ENCODE data around the gene FAM83G.
"Not testable (repeated sequence)": the region's sequence is repeated elsewhere in the genome, so short reads cannot be mapped to it uniquely, and the experiment has no call there.

Gene FAM83G

DNA sequence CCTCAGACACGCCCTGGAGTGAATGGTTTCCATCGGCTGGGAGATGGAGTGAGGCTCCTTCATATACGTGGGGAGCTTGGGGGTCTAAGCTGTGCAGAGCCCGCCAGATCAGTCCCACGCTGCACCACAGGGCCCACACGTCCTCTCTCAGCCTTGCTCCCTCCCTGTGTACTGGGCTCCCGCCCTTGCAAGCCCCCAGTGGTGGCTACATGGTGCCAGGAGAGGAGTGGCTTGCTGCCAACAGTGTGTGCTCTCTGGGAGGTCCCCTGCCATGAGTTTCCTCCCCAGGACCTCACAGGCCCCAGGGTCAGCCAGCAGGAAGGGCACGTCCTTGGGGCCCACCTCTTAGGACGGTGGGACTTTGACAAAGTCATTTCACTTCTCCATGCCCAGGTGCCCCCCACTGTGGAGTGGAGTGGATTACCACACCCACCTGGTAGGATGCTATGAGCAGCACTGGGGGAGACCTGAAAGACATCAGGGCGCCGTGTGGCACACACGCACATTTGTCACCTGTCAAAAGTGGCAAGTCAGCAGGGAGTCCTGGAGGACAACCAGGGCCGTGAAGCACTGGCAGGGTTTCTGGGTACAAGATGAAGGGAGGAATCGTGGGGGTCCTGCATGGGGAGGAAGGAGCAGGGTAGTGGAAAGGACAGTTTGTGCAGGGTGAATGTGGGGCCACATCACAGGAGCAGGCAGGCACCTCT, 38.9 kb downstream of the FAM83G start:
- DNase-seq: no peak

DNA sequence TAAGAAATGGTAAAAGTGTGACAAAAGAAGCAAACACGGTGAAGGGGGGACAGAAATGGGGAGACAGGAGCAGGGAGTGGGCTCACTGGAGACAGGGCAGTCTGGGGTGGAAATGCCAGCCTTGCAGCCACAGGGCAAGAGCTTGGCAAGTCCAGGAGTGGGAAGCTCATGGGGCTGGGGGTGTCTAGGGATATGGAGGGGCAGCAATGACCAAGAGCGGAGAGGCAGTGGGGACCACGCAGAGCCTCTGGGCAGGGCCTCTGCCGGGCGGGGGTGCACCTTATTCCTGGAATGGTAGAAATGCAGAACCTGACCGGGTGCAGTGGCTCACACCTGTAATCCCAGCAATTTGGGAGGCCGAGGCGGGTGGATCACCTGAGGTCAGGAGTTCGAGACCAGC, 40.0 kb downstream of the FAM83G start:
- DNase-seq: no peak

DNA sequence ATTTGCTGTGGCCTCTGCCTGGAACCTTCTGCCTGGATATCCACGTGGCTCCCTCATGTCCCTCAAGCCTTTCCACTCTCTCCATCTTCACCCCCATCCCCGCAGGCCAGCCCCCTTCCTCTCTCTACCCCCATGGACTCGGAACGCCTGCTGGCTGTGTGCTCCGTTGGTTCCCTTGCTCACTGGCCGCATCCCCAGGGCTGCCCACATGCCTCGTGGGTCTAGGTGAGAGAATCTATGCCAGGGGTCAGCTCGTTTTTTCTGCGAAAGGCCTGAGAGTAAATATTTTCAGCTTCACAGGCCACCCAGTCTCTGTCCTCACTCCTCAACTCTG, 40.6 kb downstream of the FAM83G start:
- DNase-seq: no peak

DNA sequence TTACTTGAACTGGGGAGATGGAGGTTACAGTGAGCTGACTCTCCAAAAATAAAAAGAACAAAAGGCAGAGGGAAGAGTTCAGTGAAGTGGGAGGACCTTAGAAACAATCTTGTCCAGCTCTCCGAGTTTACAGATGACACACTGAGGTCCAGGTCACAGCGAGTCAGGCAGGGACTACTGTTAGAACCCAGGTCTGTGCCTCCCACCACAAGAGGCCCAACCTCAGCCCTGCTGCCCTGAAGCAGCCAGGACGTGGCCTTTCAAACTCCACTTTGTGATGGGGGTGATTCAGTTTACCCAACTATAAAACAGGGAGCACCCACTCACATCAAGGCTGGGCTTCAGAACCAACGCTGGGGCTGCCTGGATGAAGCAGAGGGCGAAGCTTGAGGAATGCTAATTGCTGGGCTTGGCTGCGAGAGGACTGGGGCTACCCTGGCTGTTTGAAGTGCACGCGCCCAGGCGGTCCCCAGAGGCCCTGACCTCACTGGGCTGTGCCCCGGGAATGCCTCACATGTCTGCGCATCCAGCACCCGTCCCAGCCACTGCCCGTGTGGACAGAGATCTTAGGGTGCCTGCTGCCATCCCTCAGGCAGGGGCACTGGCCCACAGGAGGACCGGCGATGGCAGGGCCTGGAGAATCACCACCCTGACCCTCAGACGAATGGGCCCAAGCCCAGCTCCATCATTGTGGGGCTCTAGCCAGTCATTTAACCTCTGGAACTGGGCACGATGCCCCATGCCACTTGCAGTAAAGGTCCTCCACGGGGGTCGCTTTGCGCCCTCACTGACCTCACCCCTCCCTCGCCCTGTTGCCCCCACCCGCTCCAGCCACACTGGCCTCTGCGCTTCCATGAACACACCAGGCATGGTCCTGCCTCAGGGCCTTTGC, 41.2 kb downstream of the FAM83G start:
- no peak for DNase-seq

DNA sequence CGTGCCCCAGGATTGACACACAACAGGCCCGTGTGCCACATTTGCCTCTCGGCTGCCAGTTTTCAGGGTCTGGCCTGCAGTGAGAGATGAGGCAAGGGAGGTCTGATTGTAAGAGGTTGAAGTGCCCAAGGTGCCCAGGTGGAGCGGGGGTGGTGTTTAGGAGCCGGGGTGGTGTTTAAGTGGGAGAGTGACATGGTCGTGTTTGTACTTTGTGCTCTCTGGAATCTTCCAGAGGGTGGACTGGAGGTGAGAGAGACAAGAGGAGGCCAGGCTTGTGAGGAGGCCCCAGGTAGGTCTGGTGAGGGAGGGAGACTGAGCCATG, 42.1 kb downstream of the FAM83G start:
- no peak for DNase-seq

DNA sequence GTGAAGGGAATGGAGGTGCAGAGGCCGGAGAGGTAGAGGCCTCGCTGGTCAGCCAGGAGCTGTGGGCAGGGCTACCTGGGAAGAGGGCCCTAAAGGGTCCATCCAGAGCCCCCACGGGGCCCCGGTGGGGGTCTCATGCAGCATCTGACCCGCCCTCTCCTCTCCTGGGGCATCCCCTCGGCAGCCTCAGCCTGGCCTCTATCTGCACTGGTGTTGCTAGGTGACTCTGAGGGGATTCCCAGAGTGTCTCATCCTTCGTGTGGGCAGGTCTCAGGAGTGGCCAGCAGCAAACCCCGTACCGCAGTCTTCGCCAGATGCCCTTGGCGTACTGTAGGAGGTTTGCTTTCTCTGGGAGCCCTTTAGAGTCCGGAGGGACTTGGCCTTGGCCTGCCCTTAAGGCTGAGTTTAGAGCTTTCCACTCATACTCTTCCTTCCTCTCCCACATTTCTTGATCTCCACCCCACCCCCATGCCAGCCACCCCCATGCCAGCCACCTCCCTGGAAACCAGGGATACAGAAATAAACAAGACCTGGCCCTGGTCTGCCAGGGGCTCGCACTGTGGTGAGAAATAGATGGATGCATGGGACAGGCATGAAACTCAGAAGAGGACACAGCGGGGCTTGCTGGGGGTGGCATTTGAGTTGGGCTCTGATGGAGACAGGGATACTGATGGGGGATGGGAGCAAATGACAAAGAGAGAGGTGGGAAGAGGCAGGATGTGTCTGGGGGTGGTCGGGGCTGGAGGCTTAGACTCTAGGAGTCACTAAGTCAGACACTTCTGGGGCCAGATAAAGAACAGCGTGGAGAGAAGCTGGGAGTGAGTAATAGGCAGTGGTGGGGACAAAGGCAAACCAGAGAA, 42.7 kb downstream of the FAM83G start:
- DNase-seq: no peak

DNA sequence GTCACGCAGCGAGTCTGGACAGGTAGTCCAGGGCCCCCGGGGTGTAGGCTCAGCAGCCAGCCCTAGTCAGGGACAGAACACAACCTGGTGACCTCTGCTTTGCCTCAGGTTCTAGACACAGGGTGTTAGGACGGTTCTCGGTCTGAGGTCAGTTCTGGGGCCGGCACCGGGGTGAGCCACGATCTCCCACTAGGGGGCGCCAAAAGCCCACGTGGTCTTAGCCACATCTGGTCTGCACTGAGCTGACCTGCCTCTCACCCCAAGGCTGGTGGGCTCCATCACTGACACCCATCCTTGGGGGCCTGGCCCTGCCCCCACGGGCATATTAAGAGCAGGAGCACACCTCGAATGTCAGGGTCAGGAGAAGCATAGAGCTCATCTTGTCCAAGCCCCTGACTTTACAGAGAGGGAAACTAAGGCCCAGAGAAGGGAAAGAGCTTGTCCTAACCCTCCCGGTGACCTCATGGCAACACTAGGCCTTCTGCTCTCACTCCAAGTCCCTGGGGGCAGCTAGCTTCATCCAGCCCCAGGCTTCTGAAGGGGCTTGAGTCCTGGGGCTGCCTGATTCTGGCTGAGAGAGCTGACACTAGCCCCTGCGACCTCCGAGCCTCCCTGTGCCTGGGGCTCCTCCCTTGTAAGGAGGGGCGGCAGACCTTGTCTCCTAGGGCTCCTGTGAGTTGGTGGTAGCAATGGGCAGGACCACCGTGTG, 43.6 kb downstream of the FAM83G start:
- DNase-seq: peak; percentile 83

DNA sequence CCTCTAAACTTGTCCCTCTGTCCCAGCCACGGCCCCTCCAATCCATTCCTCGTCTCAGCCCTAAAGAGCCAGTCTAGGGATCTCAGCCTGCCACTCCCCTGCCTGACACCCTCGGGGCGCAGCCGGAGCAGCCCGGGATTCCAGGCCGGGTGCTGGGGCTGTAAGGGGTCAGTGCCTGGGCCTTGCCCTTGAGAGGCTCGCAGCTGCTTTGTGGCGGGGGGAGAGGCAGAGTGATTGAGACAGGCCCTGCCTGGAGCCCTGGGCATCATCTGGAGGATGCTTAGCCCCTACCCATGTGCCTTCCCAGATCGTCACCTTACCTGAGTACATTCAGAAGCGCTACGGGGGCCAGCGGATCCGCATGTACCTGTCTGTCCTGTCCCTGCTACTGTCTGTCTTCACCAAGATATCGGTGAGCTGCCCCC, 44.3 kb downstream of the FAM83G start:
- no peak for DNase-seq

DNA sequence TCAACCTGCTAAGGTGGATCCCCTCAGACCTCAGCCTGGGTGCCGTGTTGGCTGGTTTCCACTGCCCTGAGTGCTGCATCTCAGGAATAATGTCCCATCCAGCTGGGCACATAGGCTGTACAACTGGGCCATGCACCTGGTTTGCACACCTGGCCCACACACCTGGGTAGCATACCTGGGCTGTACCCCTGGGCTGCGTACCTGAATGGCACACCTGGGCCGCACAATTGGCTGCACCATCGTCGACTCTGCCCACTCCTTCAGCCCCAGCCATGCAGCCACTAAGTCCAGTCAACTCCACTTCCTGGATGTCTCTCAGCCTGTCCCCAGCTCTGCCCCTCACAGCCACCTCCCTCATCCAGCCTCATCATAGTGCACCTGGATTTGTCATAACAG, 44.7 kb downstream of the FAM83G start:
- DNase-seq: no peak

DNA sequence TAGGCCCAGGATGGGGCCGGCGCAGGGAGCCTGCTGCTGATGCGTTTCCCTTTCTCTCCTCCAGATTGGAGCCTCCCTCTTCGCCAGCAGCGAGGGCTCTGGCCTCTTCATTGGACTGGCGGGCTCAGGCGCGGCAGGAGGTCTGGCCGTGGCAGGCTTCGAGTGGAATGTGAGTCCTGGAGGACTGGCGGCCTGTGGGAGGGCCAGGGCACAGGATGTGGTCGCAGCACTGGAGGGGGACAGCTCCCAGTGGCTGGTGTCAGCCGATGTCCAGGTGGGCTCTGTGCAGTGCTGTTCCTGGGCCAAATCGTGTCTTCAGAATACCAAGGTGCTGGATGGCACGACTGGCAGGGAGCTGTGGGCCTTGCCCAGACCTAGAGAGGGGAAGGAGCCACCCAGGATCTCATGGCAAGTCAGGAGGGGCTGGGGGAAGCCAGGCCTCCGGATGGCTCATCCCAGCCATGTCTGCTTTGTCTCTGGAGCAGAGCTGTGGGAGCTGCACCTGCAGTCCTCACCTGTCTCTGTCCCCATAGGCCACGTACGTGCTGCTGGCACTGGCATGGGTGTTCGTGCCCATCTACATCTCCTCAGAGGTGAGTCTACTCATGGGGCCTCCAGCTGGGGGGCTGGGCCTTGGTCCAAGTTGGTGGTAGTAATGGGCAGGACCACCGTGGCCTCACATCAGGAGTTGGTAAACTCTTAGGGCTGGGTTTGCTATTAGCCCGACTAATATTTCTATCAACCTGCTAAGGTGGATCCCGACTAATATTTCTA, 45.3 kb downstream of the FAM83G start:
- no peak for DNase-seq

DNA sequence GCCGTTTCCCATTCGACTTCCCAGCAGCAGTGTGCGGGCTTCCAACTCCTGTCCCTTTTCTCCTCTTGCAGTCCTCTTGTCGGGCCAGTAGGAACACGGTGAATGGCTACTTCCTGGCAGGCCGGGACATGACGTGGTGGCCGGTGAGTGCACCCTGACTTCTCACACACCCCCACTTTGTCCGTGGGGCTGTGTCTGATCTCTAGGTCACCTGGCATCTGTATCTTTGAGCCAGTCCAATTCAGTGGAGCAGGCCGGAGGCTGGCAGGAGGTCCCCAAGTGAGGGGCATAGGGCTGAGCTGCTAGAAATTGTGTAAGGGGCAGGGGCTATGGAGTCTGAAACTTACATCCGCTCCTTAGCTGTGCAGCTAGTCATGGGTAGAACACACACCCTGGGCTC, 46.0 kb downstream of the FAM83G start:
- DNase-seq: no peak

DNA sequence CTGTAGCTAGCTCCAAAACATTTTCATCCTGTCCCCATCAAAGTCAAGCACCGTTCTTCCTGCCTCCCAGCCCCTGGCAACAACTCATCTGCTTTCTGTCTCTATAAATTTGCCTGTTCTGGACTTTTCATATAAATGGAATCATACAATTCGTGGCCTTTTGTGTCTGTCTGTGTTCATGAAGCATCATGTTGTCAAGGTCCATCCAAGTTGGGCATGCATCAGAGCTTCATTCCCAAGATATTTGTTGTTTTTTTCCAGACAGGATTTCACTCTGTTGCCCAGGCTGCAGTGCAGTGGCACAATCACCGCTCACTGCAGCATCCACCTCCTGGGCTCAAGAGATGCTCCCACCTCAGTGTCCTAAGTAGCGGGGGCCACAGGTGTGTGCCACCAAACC, 46.7 kb downstream of the FAM83G start:
- DNase-seq: no peak

DNA sequence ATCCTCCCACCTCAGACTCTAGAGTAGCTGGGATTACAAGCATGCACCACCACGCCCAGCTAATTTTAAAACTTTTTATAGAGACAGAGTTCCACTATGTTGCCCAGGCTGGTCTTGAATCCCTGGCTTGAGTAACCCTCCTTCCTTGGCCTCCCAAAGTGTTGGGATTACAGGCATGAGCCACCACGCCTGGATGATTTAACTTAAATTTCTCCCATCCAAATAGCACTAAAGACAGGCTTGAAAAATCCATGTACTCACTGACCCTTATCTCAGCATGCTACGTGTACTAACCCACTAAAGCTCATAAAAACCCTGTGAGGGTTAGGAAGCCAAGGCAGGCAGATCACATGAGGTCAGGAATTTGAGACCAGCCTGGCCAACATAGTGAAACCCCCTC, 48.0 kb downstream of the FAM83G start:
- no peak for DNase-seq

DNA sequence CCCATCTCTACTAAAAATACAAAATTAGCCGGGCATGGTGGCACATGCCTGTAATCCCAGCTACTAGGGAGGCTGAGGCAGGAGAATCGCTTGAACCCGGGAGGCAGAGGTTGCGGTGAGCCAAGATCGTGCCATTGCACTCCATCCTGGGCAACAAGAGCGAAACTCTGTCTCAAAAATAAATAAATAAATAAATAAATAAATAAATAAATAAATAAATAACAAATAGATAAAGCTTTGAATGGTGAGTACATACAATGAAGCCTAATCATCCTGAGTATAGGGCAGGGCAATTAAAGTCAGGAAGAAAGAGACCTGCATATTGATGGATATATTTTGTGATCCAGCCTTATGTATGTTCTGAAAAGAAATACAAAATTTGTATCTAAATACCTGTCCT, 48.5 kb downstream of the FAM83G start:
- DNase-seq: not testable (repeated sequence)

DNA sequence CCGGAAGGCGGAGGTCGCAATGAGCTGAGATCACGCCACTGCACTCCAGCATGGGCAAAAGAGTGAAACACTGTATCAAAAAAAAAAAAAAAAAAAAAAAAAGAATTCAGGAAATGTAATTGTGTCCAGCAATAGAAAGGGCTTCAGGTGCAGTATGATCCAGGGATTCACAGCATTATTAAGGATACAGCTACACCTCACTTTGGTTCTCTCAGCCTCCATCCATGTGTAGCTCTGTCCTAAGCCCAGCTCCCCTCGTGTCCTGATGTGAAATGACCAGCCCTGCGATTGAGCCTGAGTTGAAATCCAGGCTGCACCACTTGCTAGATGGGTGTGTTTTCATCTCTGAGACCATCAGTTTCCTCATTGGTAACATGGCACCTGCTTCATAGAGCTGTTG, 49.6 kb downstream of the FAM83G start:
- DNase-seq: no peak

DNA sequence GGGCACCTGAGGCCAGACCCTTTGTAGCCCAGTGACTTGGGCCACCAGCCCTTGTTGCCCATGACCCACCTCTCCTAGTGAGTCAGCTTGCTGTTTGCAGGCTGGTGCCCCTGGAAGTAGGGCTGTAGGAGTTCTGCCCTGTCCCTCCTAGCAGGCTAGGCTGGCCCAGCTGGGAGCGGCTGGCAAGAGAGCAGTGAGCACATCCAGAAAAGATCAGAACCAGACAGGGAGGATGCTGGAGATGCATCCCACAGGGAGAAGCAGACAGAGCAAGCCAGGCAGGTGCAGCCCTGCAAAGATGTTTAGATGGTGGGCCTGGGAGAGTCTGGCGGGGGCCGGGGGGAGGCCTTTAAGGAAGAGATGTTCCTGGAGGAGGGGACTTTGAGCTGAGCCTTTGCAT, 50.2 kb downstream of the FAM83G start:
- DNase-seq: no peak

DNA sequence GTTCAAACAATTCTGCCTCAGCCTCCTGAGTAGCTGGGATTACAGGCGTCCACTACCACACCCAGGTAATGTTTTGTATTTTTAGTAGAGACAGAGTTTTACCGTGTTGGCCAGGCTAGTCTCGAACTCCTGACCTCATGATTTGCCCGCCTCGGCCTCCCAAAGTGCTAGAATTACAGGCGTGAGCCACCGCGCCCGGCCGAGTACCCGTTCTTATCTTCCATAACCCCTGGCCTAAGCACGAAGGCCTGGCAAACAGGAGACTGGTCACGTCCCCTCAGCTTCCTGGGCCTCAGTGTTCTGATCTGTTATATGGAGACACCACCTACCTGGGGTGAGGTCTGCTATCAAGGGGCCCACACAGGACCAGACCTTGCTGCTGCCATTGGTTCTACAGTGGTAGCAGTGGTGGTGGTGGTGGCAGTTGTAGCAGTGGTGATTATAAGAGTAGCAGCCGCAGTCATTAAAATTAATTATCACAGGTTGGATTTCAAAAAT, 51.3 kb downstream of the FAM83G start:
- DNase-seq: no peak

DNA sequence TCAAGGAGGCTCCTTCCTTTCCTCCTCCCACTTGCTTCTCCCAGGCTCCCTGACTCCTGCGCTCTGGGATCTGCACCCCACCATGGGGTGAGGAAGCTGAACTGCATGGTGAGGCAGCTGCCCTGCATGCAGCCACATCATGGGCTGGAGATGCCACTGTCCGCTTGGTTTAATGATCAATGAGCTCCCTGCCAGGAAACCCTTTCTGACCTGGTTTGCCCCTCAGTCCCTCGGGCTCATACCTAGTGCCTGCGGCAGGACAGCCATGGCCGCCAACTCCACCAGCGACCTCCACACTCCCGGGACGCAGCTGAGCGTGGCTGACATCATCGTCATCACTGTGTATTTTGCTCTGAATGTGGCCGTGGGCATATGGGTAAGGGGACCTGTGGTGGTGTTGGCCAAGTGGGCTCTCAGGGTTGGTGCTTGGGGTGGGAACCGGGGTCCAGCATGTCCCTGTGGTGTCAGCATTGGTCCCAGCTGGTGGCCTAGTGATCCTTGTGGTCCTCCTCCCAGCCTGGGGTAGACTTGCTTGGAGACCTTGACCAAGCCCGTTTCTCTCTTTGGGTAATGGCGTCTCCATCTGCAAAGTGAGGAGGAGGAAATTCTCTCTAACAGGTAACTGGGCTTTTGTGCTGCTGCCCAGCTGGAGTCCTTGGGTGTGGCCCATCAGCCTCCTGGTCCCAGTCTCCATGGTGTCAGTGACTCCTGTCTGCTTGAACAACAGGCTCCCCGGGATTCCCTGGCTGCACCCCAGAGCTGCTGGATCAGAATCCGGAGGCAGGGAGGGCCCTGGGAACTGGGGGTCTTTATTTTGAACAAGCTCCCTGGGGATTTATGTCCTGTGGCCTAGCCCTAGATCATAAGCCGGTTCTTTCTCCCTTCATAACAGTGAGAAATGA, 52.4 kb downstream of the FAM83G start, which contains the start of gene SLC5A10:
TSS of gene SLC5A10 (plus strand) at position 225 of the 902 bp plus-strand sequence. CDS start at position 266, 41 bp downstream.
- no peak for DNase-seq

DNA sequence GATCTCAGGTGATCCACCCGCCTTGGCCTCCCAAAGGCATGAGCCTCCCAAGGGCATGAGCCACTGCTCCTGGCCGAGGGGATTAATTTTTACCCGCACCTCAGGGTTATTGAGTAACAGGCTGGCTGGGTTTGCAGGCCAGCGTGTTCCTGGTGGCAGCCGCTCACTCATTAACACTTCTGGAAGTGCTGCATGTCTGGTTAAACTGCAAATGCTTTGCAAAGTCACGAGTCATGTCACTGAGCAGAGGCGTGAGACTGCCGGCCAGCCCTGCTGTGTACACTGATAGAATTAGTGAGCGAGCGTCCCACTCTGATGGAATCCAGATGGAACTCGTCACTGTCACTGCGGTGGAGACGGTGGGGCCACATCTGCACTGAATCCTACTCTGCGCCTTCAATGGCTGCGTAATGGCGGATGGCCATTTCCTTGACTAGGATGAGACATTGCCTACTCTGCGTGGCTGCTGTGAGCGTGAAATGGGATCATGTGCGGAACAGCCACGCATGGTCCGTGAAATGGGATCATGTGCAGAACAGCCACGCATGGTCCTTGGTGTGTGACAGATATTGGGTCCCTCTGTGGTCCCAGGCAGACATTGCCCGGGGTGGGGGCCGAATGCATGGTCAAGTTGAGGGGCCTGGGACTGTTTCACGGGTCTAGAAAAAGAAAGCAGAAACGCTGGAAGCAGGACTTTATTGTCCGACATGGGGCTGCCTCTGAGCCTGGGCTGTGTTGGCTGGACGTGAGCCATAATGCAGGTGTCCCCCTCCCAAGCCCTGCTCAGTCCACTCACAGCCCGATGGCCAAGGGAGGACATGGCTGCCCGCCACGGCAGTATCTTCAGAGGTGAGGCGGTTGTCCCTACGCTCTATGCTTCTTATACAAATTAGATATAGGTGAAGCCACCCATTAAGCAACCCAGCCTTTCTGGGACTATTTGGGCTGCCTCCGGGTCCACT, 53.3 kb downstream of the FAM83G start:
- DNase-seq: no peak

DNA sequence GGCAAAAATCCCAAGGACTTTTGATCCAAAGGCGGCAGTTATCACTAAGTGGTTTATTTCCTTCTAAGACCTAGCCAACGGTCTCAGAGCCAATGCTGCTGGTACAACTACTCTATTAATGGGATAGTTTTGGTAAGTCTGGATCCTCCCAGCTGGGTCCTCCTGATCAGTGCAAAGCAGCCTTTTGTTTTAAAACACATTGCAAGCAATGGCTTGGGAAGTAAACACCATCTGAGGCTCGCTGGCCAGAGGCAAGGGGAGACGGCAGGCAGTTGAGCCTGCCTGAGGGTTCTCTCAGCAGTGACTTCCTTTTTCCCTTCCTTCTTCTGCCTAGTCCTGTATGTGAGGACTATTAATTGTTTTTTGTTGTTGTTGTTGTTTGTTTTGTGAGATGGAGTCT, 54.2 kb downstream of the FAM83G start:
- no peak for DNase-seq

Data from stimulated activated CD4-positive, alpha-beta T cell treated with anti-CD3 and anti-CD28 coated beads, Interleukin-12 subunit alpha, Interleukin-12 subunit beta, amount 100 ng/mL, for 4 hours (primary cell).